HG03095 (cell line): ENCODE results near the gene BUD13.
A peak's percentile ranks its signal among the peaks of the same experiment; 100 is the strongest.

ENCODE experiments used
- ATAC-seq: cut with Tn5 transposase; IDR thresholded peaks from one replicate; pipeline ENCODE4 v1.9.1; 2021; ENCODE audit warnings: moderate library complexity; ENCODE audit not compliant: unreplicated experiment

The BUD13 gene

DNA sequence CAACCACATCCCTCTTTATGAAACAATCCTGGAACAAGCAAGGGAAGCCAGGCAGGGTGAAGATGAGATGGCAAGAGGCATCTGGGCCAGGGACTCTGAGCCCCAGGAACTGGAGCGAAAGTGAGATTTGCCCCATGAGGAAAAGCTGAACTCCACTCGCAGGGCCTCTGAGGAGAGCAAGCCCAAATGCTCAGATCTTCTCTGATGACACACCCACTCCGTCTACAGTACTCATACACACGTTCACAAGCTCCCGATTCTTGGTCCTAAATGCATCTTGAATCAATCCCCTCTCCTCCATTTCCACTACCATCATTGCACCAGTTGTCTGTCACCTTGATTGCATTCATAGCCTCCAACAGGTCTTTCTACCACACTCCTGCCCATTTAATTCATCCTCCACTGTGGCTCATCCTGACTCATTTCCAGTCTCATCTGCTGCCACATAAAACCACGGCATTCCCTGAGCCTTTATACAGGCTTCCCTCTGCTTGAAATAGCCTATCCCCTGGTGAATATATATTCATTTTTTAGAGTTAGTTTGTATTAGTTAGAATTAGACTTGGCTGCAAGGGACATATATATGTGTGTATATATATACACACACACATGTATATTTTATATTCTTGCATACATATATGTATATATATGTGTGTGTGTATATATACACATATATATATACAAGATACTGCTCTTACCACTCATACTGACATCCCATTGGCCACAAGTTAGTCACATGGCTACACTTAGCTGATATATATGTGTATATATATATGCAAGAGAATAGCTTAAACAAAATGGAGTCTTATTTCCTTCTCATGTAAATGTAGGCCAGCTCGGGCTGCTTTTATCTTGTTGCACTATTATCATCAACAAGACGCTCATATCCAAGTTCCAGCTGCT is 20.3 kb upstream of the BUD13 start:
- ATAC-seq: no peak

DNA sequence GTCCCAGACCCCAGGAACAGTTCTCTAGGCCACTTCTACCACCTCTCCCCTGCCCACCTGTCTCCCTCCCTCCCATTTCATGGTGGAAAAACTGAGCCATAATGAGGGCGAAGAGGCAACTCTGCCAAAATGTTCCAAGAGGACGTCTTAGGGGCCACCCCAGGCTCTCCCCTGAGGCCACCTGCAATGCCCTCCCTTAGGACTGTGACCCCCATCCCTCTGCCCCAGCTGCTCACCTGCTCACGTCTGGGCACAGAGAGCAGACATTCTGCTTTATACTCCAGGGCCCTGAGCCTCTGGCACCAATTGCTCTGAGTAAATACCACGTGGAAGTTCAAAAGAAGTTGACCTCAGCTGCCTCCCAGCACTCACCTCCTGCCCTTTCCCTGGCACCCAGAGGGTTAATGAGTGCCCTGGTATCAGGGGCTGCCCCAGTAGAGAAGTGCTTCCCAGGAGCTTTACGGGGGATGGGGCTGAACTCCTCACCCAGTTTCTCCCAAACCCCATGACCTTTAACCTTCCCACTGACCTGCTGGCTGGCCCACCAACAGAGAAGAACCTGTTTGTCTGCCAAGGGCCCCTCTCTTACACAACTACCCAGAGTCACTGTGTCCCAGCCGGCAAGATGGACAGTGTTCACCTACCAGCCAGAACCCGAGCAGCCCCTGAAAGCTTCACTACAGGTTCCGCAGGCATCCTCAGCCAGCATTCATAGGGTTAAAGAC is 19.5 kb upstream of the BUD13 start:
- no peak for ATAC-seq

DNA sequence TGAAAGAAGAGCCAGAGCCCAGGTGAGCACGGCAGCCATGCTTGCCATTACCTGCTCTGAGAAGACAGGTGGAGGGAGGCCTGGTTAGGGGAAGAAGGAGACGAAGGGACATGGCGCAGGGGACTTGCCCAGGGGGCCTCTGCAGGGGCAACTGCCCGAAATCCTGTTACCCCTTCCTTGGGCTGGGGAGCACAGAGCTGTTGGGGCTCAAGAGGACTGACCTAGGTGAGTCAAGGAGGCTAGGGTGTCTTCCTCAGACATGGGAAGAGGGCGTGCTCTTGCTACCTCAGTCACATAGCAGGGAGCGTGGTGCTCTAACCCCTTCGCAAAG is 19.0 kb upstream of the BUD13 start, which contains the start of gene APOA5:
APOA5 (minus strand) TSS at position 67 of the 331 bp plus-strand sequence; CDS start at position 48, 19 bp downstream.
- ATAC-seq: no peak

DNA sequence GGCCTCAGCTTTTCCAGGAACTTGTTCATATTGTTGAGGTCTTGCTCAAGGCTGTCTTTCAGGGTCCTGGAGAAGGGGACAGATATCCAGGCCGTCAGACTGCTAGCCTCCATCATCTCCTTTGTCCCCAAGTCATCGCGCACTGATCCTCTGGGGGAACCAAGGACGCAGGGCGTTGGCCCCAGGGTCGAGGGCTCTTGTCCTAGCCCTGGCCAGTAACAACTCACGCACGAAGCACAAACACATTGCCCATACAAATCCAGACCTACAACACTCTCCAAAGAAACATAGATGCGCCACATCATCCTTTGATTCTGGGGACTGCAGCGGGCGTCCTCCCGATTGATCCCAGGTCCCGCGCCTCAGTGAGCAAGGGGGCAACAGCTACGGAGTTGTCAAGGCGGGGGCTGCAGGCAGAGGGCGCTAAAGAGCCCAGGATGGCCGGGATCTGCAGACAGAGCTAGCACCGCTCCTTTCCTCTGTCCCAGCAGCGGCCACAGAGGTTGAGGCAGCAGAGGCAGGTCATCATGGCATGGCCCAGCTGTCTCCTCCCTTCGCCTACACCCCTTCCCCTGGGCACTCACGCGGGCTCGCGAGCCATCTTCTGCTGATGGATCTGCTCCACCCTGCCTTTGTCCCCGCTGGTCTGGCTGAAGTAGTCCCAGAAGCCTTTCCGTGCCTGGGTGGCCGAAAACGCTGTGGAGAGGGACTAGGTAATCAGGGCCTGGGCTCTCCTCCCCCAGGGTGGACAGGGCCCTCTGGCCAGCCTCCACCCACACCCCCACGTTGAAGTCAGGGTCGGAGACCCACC is 18.4 kb upstream of the BUD13 start:
- no peak for ATAC-seq

DNA sequence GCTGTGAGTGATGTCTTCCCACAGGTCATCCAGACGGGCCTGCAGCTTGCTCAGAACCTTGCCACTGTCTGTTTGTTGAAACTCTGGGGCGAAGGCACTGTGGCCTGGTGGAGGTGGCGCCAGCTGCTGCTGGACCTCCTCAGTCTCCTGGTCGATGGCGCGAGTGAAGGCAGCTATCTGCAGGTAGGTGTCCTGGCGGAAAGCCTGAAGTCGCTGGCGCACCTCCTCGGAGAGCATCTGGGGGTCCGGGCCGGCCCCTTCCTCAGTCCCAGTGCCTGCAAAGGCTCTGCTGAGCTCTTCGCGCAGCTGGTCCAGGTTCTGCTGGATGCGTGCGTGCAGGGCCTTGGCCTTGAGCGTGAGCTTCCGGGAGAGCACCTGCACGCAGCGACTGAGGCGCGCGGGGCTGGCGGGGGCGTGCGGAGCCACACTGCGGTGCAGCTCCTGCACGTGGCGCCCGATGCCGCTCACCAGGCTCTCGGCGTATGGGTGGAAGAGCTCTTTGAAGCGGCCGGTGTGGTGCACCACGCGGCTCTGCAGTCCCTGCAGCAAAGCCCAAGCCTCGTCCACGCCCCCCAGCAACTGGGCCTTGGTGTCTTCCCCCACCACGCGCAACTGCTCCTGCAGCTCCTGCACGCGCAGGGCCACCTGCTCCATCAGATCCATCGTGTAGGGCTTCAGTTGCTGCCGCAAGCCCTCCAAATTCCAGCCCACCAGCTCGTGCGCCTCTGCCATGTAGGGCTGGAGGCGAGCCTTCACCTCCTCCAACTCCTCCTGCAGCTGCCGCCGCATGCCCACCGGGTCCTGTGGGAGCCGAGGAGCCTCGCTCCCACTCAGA is 17.6 kb upstream of the BUD13 start:
- no peak for ATAC-seq

DNA sequence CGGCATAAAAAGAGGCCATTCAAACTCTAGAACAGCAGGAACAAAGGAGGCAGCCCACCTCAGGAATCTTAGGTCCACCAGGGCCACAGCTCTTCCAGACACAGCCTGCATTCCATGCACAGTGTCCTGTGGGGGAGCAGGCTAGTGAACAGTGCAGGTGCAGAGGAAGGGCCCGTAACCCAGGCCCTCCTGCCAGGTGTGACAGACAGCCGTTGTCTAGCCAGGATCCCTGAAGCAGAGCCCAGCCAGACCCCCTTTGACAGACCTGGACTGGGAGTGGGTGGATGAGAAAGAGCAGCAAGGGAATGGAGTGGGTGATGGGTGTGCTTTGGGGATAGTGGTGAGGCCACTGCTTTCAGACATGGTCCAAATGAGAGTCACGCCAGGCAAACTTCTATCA is 16.2 kb upstream of the BUD13 start:
- no peak for ATAC-seq

DNA sequence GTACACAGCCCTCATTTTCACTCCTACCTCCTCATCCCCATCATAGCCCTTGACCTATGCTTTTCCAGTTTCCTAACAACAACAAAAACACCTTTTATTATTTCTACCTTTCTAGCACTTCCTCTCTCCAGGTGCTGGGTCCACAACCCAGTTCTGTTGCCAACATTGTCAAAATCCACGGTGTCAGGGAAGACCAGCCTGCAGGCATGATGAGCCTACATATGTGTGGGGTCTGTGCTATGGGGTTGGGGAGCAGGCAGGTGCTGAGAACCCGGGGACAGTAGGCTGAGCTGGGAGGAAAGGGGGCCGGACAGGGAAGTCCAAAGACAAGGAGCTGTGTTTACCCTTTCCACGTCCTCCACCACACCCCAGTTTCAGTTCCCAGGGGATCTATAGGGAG is 15.7 kb upstream of the BUD13 start:
- ATAC-seq: no peak

DNA sequence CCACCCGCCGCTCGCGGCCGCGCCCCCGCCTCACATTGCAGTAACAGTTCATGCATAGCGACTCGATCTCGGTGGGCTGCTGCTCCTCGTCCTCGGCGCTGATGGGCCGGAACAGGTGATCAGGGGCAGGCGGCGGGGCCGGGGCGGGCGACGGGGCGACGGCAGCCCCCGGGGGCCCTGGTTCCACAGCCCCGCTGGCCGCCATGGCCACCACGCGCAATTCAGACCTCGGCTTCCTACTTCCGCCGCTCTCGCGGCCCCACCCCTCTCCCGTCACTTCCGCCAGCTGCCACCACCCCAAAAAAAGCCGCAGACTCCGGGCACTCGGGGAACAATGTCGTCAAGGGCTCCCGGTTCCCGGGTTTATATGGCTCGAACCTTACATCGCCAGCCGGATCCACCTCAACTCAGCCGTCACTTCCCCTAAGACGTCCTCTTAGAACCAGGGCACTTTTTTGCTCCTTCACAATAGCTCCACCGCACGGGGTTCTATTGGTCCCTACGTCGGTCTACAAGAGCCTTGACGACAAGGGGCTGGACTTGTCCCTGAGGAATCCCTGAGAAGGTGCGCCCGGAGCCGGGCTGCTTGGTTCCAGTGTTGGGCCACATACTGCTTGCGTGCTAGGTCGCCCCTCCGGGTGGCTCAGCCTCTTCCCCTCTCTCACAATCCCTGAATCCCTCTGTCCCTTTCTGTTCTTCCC is 15.1 kb upstream of the BUD13 start, which contains the start of gene ZPR1:
ZPR1 (minus strand) TSS at position 238 of the 701 bp plus-strand sequence; CDS start at position 205, 33 bp downstream.
- peak; percentile 85 for ATAC-seq

DNA sequence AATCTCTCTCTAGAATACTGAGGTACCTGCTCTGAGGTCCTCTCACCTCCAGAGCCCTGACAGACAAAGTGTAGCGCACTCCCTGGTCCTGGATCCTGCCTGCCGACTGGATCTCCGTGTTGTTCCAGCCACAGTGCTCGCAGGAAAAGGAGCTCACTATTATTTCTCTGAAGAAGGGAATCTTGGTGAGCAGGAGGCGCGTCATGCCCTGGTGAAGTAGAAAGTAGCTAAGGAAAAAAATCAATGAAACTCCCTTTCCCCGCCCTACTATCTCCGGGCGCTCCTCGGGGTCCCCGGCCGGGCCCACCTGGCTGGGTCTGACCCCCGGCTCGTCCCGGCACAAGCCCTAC is 14.6 kb upstream of the BUD13 start:
- no peak for ATAC-seq

DNA sequence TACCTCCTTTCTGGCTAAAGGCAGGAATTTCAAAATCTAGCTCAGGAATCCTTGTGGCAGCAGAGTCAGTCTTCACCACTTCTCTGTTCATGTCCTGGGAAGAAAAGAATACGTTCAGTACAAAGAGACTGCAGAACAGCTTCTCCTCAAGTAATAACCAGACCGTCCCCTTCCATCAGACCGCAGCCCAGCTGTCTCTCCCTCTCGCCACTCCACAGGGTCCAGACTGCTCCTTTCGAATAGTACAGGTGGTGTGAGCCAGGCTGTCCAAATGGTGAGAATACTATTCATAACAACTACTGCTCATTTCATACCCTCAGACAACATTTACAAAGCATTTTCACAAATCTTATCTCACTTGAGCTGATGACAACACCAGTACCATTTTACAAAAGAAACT is 14.2 kb upstream of the BUD13 start:
- ATAC-seq: no peak

DNA sequence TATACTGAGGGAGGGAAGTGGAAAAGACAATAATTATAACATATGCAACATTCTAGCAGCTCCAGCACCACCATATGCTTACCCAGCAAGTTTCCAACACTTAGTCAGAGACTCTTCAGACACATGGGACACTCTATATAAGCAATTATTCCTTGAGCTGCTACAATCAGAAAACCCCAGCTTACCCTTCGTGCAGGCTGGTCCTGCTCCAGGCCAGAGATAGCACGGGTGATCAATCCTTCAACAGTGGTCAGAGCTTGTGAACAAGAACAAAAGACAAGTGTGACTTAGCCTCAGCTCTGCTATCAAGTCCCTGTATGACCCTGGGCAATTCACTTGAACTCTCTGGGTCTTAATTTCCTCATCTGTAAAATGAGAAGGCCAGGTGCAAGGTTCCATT is 13.5 kb upstream of the BUD13 start:
- ATAC-seq: no peak

DNA sequence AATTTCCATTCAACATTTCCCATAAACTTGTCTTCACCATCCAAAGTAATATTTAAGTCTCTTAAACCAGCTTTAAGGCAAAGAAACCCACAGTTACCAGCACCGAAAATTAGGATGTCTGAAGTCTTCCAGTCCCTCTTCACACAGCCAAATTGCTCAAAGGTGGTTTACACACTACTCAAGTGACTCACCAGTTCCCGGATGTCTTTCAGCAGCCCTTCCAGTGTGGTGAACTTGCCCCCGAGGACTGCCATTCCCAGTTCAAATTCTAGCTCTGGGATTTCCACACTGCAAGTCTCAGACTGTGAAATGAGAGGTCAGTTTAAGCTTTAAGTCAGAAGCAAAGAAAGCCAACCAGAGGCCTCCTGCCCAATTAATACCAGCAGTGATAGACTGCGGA is 9.9 kb upstream of the BUD13 start:
- ATAC-seq: no peak

DNA sequence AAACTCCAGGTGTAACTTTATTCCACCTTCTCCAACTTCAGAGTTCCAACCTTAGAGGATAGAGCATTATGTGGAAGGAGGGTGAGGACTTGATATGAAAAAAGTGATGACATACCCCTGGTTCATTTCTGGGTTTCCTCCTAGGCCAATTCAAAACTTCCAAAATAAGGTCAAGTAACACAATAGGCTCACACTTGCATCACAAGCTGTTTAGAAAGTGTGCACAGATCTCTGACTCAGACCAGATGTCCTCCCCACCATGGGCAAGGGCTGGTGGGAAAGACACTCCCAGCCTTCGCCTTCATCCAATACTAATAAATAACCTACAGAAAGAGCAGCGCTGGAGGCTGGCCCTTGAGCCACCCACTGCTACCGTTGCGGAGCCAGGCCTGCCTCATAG is 5.8 kb upstream of the BUD13 start:
- no peak for ATAC-seq

DNA sequence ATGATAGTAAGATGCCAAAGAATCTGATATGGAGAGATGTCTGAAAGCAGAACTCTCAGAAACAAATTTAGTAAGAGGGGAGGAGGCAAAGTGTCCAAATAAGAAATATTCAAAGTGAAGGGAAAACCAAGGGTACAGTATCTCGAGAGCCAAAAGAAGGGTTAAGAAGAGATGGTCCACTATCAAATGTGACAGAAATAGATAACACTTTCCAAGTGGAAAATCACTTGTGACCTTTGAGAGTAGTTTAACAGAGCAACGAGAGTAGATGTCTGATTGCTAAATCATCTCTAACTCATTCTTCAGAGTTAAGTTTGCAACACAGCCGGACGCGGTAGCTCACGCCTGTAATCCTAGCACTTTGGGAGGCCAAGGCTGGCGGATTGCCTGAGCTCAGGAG is 4.3 kb upstream of the BUD13 start:
- no peak for ATAC-seq

DNA sequence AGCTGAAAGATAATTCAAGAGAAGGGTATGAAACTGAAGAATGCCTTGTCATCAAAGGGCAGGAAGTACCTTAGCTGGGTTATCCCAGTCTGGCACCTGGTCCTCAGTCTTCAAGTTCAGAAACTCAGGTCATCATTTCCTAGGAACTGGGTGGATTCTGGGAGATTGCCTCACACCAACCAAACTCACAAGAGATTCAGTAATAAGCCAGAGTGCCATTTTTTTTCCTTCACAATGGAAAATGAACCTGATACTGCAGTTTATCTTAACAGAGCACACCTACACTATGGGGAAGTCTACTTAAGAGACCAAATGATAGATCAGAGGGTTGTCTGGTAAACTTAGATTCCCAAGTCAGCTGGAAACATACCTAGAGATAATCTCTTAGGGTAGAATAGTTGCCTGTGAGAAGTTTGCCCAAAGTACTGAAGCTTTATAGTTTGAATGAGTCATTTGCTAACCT is 3.8 kb upstream of the BUD13 start:
- ATAC-seq: no peak

DNA sequence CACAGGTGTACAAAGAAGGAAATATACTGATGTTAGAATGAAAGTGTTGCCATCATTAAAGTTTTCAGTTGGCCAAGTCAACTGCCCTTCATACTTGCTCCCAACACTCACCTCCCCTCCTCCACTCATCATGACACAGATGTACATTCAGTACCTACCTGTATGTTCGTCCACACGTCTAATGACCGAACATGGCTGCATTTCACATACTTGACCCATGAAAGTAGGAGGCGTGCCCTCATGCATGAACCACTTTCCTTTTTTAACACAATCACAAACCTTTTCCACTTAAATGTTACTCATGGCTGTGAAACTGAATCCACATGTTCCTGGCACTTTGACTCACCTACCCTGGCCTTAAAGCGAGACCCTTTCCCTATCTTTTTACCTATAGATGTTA is 3.2 kb upstream of the BUD13 start:
- no peak for ATAC-seq

DNA sequence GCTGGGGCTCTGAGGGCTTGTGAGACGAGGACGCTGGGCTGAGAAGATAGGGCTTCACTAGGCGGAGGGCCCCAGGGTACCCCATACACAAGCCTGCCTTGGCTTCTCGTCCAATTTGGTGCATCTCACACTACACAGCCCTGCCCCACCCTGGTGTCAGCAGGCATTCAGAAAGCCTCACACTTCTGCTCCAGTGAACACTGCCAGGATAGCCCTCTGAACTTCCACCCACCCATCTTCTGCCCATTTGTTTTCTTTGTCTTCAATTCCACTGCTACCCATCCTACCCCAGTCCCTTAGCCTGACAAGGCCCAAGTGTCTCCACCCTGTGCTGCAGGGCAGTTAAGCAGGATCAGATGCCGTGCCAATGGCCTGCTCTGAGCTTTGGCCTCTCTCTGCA is 1.9 kb upstream of the BUD13 start:
- no peak for ATAC-seq

DNA sequence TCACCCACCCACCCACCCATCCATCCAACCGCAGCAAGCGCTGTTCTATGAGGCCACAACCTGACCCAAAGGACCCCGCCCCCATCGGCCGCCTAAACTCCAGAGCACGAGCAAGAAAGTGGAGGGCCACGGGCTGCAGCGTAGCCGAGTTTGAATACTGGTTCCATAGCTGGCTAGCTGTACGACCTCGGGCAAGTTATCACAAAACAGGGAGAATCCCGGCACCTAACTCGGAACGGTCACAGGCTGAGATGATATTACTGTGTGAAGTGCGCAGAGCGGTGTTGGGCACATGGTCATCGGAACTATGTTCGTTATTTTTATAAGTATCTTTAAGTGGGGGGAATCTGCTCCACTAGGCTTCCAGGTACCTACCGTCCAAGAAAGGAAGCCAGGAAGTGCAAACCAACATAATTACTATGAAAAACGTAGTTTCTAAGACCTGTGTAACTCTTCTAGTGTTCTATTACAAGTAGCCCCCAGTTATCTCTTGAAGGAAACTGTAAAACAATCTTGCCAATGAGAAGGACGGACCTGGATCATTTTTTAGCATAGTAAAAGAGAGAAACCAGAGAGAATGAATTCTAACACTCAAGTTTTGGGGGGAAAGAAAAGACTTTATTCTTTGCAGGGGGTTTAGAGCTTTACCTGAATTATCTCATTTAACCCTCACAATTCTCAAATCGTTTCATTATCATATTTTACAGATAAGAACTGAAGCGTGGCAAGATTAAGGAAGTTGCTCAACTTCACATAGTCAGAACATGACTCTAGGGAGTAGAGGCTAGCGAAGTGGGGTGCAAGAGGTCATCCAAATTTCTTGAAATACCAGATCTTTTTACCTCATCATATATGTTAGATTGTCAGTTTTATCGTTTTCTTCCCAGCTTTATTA is 663 bp upstream of the BUD13 start:
- peak; percentile 40 for ATAC-seq

DNA sequence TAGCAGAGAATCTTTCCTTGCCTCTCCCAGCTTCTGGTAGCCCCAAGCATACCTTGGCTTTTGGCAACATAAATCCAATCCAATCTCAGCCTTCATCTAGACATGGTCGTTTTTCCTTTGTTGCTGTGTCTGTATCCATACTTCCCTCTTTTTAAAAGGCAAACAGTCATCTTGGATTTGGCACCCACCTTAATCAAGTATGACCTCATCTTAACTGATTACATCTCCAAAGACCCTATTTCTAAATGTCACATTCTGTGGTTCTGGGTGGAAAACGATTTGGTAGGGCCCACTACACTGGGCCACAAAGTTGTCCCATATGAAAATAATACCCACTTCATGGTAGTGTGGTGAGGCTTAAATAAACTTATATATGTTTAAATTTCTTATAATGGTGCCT is 852 bp downstream of the BUD13 start:
- ATAC-seq: no peak
